Fibroblast of pulmonary artery (primary cell): ENCODE results near the gene FMO3.

Source experiments
- DNase-seq: peaks from one replicate; pipeline ENCODE4 v3.0.0-alpha.2; 2010; ENCODE audit warnings: low read depth
- H3K4me3 ChIP-seq: replicated peaks from 2 replicates; pipeline ENCODE4 v1.5.1; 2011; ENCODE audit warnings: low read depth, mild to moderate bottlenecking, control low read depth, low read length, moderate library complexity
- CTCF ChIP-seq: IDR thresholded peaks from 2 replicates; pipeline ENCODE4 v1.5.1; 2011; ENCODE audit warnings: mild to moderate bottlenecking, control low read depth, low read length, inconsistent platforms; ENCODE audit errors: missing control alignments

FMO3 gene

GRCh38 chr1:171075041-171075440, 15.7 kb upstream of the FMO3 start:
- H3K4me3 ChIP-seq, result no peak overlapping the region
- no peak for DNase-seq
- TF ChIP-seq CTCF, result no peak

GRCh38 chr1:171081314-171081753, 9.4 kb upstream of the FMO3 start:
- TF ChIP-seq CTCF, result peak; percentile 46
- DNase-seq, result peak; percentile 83
- no peak overlapping the region for H3K4me3 ChIP-seq

DNA sequence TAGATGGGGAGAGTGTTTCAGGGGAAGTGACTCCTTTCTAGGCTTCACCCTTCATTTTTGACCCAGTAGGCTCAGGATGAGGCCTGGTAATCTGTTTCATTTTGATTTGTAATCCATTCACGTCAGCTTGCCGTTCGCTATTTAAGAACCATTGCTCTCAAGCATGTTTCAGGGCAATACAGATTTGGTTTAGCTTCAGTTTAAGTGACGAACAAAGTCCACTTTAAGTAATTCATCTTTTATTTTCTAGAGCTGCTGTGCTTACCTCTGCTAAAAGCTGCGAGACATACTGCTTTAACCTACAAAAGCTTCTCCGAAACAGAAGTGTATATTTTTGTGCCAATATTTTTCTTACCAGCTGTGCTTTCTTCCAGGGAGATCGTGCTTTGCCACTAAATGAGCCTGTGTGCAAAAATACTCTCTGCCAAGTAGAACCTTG, 8.9 kb upstream of the FMO3 start:
- DNase-seq, result no peak
- TF ChIP-seq CTCF, result no peak
- no peak overlapping the region for H3K4me3 ChIP-seq

- TF ChIP-seq CTCF, result no peak
- no peak for DNase-seq
- no peak overlapping the region for H3K4me3 ChIP-seq
Measured at GRCh38 chr1:171082606-171083005, 8.1 kb upstream of the FMO3 start.

DNA sequence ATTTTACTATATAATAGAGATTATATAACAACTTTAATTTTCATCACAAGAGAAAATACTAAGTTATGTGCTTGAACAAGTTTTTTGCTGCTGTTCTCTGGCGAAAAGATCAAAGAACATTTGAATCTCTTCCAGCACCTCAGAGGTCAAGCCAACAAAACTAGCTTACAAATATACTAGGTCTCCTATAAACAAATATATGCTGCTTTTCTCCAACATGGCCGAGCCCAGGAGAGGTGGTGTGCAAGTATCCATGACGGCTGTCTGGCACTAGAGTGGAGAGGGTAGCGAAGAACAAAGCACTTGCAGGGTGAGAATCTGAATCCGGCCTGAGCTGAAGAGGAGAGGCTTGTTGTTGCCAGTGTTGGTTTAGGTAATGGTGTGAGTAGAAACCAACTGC, 7.5 kb upstream of the FMO3 start:
- no peak for DNase-seq
- no peak for TF ChIP-seq CTCF
- H3K4me3 ChIP-seq, result no peak overlapping the region

GRCh38 chr1:171084091-171084490, 6.6 kb upstream of the FMO3 start:
- no peak for DNase-seq
- no peak overlapping the region for H3K4me3 ChIP-seq
- TF ChIP-seq CTCF, result no peak

DNA sequence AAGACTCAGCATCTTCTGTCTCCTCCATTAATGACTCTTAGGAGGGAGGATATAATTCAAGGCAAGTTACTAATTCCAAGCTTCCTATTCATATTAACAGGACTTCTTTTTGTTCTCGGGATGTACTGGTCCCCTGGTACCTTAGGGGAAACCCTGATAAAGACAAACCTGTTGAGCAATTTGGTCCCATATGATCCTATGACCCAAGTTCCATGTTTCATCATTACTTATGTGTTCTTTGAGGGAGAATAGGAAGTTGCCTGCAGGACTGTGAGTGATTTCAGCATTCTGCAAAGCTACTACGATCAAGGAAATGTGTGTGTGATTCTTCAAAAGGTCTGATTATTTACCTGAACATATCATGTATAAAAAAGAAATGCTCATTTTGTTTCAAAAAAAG, 5.8 kb upstream of the FMO3 start:
- DNase-seq, result peak; percentile 8
- TF ChIP-seq CTCF, result no peak
- H3K4me3 ChIP-seq, result no peak overlapping the region
